NCI-H774 (cell line): ENCODE data around the gene RYR1.
"Not testable (repeated sequence)": the region's sequence is repeated elsewhere in the genome, so short reads cannot be mapped to it uniquely, and the experiment has no call there.

Experiments used
- DNase-seq: peaks from one replicate; lab custom pipeline; 2025; lab: John Stamatoyannopoulos, UW

RYR1 gene

DNA sequence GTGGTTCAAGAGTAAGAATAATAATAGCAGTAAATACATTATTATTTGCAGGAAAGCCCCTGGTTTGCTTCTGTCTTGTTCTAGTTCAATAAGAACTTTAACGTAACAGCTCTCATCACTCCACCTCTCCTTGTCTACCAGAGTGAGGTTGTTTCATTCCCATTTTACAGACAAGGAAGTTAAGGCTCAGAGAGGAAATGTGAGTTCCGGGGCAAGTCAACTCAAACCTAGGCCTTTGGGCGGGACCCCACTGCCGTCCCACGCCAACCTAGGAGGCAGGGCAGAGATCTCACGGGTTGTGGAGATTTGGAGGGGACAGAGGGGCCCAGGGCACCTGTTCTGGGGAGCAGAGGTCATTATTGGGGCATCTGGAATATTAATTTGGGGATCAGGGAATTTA, 182.8 kb downstream of the RYR1 start:
- no peak for DNase-seq

DNA sequence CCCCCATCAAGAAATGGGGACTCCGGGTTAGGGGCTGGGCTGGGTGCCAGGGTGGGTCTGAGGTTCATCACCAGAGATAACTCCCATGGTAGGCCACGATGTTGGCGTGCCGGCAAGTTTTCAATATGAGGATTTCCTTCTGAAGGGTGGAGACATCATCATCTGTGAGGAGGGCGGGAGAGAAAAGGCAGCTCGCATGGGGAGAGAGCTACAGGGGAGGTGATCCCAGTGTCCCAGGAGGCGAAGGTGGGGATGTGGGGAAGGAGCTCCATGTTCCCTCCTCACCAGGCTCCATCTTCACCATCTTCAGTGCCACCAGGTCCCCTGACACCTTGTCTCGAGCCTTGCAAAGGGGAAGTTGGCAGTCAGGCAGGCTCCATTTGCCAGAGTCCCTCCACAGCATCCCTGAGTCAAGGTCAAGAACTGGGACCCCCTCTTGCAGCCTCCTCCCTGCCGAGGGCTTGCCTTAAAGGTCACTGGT, 183.8 kb downstream of the RYR1 start:
- DNase-seq, result no peak

DNA sequence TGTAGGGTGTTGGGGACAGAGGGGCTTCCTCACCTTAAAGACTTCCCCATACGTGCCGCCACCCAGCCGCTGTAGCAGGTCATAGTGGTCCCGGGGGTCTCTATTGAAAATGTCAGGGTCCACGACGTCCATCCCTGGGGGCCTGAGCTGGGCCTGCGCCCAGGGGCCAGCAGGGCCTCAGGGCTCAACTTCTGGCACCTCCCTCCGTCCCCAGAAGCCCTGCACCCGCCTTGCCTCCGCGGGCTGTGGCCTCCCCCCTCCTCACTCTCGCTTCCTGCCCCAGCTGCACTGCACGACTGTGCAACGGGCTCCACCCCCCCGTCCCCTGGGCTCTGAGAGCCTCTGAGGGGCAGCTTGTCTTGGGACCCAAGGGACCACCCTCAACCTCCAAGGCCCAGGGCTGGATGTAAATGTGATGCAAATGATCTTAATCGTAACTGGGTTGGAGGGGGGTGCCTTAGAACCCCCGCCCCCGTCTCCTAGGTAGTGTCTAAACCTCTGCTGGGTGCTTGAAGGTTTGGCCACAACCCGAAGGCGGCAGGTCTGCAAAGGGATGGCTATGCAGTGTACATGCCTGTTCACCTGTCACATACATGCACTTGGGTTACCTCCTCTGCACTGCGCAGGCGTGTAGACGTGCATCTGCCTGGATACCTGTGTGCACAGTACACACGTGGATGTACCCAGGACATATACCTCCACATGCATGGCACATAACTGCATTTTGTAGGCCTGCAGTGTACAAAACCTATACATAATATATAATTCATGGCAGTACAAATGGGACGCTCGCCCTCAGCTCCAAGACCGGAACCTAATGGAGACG, 184.5 kb downstream of the RYR1 start, which contains the start of gene MAP4K1:
MAP4K1 (minus strand) TSS at position 190 of the 826 bp plus-strand sequence; CDS start at position 132, 58 bp downstream.
- DNase-seq, result no peak

DNA sequence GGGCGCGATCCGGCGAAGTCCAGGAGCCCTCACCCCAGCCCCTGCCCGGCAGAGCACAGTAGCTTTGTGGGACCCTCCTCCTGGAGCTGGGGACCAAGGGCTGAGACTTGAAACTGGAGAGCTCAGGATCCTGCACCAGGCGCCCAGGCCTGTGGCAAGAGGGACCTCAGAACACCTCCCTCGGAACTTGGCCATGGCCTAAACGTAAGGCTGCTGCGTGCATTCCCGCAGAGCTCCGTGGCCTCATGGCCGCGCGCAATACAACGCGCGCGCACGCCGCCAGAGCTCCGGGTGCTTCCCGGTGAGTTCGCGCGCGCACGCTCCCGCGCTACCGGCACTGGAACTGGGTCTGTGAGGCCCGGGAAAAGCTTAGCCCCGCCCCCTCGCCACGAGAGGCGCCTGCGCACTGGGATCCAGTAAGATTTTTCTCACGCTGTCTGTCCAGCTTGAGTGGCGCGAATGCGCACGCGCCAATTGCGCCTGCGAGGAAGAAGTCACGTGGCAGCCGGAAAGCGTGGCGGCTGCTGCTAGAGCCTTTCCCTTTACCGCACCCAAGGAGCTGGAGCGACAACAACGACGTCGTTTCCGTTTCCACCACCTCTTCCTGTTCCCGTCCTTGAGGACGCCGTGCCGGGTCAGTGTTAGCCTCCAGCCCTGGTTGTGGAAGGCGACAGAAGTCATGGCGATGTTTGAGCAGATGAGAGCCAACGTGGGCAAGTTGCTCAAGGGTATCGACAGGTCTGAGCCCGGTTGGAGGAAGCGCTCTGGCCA, 185.3 kb downstream of the RYR1 start, which contains the start of gene EIF3K:
EIF3K (plus strand) TSS at position 599 of the 771 bp plus-strand sequence; CDS start at position 680, 81 bp downstream.
- peak; percentile 98 for DNase-seq

DNA sequence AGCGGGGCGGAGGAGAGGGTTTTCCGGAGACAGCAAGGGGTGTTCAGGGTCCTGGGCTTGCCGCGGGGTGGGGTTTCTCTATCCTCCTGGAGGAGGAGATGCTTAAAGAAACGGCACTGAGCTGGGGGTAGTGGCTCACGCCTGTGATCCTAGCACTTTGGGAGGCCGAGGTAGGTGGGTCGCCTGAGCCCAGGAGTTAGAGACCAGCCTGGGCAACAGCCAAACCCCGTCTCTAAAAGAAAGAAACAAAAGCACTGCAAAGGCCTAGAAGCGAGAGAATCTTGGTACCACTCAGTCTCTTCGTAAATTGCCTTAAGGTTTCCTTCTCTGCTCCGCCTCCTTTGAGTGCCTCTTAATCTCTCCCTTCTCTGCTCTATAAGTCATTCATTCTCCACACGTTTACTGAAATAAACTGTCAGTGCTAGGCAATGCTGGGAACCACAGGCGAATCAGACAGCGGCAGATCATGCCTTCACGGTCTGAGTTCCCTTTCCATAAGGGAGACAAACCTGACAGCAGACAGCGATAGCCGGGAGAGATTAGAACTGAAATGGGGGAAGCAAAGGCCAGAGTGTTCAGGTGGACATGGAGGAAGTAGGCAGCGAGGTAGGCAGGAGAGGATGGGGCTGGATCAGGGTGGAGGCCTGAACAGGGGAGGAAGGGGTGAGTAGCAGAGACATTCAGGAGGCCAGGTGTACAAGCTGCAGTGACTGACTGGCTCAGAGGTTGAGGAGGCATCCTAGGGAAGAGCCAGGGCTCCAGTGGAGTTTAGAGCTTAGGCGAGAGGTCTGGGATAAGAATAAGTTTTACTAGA, 186.1 kb downstream of the RYR1 start:
- no peak for DNase-seq

DNA sequence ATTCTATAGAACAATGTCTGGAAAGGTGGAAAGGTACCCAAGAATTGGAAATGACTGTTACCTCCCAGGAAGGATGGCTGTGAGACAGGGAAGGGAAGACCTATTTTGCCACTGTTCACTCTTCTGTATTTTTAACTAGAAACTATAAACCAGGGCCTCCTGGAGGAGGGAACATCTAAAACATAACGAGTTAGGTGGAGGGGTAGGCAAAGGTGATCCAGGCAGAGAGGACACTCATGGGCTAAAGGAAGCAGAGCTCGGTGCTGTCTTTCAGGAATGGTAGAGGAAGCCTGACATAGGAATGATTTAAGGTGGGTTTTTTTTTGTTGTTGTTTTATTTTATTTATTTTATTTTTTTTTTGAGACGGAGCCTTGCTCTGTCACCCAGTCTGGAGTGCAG, 191.3 kb downstream of the RYR1 start:
- DNase-seq, result no peak

DNA sequence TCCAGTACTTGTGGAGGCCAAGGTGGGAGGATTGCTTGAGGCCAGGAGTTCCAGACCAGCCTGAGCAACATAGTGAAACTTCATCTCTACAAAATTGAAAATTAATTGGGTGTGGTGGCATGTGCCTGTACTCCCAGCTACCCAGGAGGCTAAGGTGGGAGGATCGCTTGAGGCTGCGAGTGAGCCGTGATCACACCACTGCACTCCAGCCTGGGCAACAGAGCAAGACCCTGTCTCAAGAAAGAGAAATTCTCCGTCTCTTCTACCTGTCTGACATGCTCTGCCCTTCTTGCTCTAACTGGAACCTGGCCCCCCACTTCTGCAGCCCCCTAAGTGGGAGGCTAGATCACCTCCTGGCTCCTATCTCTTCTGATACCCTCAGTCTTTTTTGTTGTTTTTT, 192.9 kb downstream of the RYR1 start:
- no peak for DNase-seq

DNA sequence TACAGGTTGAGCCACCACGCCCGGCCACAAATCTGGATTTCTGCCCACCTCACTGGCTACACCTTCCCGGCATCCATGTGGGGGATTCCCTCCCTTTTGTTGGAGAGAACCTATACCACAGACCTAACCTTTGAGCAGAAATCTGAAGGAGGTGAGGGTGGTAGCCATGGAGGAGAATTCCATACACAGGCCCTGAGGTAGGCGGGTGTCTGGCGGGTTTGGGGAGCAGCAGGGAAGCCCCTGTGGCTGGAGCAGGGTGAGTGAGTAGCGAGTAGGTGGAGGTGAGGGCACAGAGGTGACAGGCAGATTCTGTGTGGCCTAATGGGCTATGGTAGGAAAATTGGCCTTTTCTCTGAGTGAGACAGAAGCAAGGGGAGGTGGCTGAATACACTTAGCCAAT, 196.1 kb downstream of the RYR1 start:
- no peak for DNase-seq

DNA sequence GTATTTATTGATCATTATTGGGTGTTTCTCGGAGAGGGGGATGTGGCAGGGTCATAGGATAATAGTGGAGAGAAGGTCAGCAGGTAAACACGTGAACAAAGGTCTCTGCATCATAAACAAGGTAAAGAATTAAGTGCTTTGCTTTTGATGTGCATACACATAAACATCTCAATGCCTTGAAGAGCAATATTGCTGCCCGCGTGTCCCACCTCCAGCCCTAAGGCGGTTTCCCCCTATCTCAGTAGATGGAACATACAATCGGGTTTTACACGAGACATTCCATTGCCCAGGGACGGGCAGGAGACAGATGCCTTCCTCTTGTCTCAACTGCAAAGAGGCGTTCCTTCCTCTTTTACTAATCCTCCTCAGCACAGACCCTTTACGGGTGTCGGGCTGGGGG, 197.8 kb downstream of the RYR1 start:
- not testable (repeated sequence) for DNase-seq

DNA sequence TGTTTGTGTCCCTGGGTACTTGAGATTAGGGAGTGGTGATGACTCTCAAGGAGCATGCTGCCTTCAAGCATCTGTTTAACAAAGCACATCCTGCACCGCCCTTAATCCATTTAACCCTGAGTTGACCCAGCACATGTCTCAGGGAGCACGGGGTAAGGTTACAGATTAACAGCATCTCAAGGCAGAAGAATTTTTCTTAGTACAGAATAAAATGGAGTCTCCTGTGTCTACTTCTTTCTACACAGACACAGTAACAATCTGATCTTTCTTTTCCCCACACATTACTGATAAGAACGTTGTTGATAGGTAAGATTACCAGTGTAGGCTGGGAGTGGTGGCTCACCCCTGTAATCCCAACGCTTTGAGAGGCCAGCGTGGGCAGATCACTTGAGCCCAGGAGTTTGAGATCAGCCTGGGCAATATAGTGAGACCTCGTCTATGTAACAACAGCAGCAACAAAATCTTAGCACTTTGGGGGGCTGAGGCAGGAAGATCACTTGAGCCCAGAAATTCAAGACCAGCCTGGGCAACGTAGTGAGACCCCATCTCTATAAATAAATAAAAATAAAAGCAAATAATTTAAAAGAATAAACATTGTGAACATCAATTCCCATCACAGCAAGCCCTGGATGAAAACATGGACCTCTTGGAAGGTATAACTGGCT, 198.5 kb downstream of the RYR1 start:
- not testable (repeated sequence) for DNase-seq

DNA sequence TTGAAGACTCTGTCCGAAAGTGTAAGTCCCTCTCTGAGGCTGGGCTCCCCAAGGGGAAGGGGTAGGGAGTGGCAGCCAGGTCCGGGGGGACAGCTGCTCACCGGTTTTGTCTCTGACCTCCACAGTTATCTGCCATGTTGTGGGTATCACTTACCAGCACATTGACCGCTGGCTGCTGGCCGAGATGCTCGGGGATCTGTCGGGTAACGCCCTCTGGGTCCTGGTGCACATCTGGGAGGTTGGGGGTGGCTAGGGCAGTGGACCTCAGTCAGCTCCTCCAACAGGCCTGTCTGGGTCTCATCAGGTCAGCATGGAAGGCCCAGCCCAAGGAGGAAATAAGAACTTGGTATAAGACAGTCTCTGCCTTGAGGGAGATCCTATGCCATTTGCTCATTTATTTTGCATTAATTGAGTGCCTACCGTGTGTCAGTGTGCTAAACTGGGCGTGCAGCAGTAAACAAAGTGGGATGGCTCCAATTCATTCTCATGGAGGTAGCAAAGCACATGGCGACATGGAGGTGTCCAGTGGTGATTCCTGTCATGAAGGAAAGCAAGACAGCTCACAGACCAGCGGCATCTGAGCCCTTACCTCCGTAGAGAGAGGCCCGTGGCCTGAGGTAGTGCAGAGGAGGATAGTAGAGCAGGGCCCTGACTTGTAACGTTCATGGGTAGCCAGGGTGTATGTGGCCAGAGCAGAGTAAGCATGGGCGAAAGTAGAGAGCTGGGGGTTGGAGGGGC, 199.2 kb downstream of the RYR1 start:
- DNase-seq, result no peak

DNA sequence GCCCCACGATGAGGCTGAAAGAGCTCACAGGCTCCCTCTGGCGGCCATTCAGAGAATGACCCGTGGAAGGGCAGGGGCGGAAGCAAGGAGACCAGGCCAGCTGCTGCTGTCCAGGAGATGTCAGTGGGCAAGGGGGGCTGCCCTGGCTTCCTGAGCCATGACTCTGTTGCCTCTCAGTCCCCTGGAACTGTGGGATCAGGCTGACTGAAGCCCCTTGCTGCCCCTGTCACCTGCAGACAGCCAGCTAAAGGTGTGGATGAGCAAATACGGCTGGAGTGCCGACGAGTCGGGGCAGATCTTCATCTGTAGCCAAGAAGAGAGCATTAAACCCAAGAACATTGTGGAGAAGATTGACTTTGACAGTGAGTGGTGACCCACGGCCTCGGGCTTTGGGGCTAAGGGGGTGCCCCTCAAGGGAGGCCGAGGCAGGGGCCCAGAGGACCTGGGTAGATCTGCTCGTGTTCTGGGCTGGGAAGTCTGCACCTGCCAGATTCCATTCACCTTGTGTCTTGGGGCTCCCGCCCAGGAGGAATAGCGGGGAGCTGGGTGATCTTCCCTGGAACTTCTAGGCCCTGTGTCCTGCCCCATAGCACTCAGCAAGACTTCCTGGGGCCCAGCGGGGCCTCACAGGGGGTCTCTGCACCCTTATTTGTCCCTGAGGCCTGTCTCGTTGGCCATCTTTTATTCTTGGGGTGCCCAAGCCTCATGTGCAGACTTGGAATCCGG, 201.4 kb downstream of the RYR1 start:
- DNase-seq, result peak; percentile 22

DNA sequence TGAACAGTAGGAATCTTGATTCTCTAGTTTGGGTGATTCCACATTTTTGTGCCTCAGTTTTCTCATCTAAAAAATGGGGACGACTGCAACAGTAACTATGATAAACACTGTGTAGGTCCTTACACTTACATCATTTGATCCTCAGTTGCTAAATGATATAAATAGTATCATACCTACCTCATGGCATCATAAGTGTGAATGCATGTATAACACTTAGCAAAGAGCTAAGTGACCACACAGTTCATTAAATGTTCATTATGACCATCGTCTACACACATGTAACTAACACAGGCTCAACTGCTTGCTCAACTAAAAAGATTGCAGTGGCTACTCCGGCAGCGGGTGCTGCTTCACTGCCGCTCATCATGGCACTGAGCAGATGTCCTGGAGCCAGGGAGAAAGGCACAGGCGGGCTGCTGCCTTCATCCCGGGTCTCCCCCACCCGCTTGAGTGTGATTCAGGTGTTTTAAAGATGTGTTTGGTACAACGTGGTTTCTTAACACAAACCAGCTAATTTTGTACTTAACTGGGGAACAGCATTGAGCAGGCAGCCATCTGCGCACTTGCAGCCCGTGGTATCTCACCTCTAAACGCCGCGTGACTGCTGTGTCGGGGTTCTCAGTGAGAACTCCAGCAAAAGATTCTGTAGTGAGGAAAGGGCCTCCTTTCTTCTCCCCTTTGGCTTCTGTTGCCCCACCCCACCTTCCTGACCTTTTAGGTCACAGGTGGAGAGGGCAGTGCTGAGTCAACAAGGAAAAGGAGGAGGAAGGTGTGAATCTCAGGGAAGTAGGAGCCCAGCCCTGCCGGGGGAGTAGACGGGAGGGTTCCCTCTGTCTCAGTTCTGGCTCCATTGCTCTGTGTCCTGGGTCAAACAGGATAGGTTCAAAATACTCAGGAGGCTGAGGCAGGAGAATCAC, 202.2 kb downstream of the RYR1 start:
- DNase-seq, result no peak
